ENCODE results near the gene FN3KRP.

FN3KRP gene, protein sequence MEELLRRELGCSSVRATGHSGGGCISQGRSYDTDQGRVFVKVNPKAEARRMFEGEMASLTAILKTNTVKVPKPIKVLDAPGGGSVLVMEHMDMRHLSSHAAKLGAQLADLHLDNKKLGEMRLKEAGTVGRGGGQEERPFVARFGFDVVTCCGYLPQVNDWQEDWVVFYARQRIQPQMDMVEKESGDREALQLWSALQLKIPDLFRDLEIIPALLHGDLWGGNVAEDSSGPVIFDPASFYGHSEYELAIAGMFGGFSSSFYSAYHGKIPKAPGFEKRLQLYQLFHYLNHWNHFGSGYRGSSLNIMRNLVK

DNA sequence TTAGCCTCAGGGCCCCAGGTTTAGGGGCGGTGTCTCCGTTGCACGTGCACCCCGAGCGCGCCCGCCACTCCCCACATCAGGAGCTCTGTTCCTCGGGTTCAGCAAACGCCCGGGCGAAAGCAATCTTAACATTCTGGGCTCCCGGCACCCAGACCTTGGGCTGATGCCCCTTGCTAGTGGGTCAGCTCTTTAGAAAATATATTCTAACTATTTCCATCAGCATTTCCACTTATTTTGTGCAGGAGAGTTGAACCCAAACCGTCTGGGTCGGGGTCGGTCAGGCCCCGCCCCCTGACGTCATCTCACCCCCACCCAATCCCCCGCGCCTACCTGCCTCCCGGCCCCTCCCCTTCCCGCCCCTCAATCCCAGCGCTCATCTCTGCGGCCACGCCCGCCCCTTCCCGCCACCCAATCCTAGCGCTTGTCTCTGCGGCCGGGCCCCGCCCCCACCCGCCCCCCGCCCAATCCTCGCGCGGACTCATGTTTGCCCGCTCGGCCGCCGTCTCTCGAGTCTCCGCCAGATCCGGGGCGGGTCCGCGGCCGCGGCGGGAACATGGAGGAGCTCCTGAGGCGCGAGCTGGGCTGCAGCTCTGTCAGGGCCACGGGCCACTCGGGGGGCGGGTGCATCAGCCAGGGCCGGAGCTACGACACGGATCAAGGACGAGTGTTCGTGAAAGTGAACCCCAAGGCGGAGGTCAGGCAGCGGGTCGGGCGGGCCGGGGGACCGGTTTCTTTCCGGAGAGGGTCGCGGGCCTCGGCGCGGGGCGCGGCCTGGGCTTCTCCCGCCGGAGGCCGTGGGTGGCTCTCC lies at the start of gene FN3KRP:
Gene FN3KRP, plus strand, starts transcription at position 504 of the 808 bp plus-strand sequence. Its CDS starts 50 bp downstream, at position 554.
- Histone ChIP-seq H3K36me3 (ENCODE audit: insufficient read depth, low read length) (peaks cover 8% of the 10 kb centered on the region), H3K4me1 (ENCODE audit: insufficient read depth, low read length) (peaks cover 4% of the 10 kb centered on the region; the same call in 1 of the 2 replicates), H3K9me3 (ENCODE audit: control insufficient read depth, insufficient read depth, low read length) (no peaks in the 10 kb centered on the region), H3K9ac (ENCODE audit: low read depth, low read length) (peak within 1 kb of the TSS; percentile 64)

DNA sequence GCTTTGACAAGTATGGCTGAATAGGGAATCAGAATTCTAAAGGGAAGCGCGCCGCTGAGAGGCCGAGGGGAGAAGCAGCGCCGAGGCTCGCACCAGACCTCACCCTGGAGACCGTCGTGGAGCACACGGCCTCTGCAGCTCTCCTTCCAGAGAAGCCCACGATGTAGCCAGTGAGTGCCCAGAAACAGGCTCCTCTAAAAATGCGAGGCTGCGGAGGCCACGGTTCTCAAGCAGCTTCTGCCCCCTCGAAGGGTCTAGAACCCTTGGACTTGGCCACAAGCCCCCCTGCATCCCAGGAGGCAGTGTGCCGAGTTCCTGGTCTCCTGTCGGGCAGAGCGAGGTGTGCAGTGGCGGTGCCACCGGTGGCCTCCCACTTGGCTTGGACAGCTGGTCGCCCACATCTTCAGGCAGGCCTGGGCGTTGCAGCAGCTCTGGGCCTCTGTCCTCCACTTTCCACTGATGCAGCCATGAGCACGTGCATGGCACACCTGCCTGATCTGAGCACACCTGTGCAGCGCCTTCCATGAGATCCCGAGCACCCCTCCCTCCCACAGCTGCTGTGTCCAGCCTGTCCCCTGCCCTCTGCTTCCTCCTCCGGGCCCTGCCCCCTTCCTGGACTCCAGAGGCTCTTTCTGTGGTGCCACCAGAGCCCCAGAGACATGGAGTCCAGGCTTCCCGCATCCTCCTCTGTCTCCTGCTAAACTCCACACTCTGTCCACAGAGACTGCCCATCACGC lies 49.4 kb upstream of the FN3KRP start:
- H3K9me3 ChIP-seq (ENCODE audit: control insufficient read depth, insufficient read depth, low read length): no peaks in the 10 kb centered on the region
- no peak overlapping the region for H3K9ac ChIP-seq (ENCODE audit: low read depth, low read length)
- no peaks in the 10 kb centered on the region for H3K36me3 ChIP-seq (ENCODE audit: insufficient read depth, low read length)
- no peaks in the 10 kb centered on the region; the same call in 1 of the 2 replicates for H3K4me1 ChIP-seq (ENCODE audit: insufficient read depth, low read length)

GRCh38 chr17:82667668-82668000 lies 48.9 kb upstream of the FN3KRP start:
- H3K36me3 ChIP-seq (ENCODE audit: insufficient read depth, low read length): no peaks in the 10 kb centered on the region
- H3K9me3 ChIP-seq (ENCODE audit: control insufficient read depth, insufficient read depth, low read length): no peaks in the 10 kb centered on the region
- H3K4me1 ChIP-seq (ENCODE audit: insufficient read depth, low read length): no peaks in the 10 kb centered on the region; the same call in 1 of the 2 replicates
- H3K9ac ChIP-seq (ENCODE audit: low read depth, low read length): no peak overlapping the region

DNA sequence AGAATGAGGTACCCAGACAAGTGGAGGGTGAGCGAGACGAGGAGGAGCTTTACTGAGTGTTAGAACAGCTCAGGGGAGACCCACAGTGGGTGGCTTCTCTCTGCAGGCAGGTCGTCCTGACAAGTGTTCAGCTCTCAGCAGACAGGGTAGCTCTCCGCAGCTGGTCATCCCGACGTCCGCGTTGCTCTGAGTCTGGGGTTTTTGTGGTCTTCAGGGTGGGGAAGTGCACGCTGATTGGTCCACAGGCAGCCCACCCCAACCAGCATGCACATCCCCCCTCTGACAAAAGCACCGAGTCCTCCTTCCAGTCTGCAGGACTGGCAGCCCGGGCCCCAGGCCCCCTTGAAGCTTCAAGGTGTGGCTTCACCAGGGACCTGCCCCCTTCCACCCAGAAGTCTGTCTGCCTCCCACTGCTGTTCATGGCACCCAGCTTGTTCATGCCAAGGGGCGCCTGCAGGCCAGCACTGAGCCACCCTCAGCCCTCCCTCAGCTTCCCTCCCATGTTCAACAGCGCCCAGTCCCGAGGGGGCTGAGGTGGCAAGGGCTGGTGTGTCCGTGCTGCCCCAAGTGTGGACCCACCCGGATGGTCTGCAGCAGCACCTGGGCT lies 48.4 kb upstream of the FN3KRP start:
- H3K36me3 ChIP-seq (ENCODE audit: insufficient read depth, low read length): no peaks in the 10 kb centered on the region
- H3K9ac ChIP-seq (ENCODE audit: low read depth, low read length): no peak overlapping the region
- H3K9me3 ChIP-seq (ENCODE audit: control insufficient read depth, insufficient read depth, low read length): no peaks in the 10 kb centered on the region
- no peaks in the 10 kb centered on the region; the same call in 1 of the 2 replicates for H3K4me1 ChIP-seq (ENCODE audit: insufficient read depth, low read length)

GRCh38 chr17:82668631-82669099 lies 47.8 kb upstream of the FN3KRP start:
- H3K36me3 ChIP-seq (ENCODE audit: insufficient read depth, low read length): no peaks in the 10 kb centered on the region
- H3K4me1 ChIP-seq (ENCODE audit: insufficient read depth, low read length): no peaks in the 10 kb centered on the region; the same call in 1 of the 2 replicates
- peak overlapping the region; percentile 35; the same call in 1 of the 2 replicates for H3K9ac ChIP-seq (ENCODE audit: low read depth, low read length)
- no peaks in the 10 kb centered on the region for H3K9me3 ChIP-seq (ENCODE audit: control insufficient read depth, insufficient read depth, low read length)

DNA sequence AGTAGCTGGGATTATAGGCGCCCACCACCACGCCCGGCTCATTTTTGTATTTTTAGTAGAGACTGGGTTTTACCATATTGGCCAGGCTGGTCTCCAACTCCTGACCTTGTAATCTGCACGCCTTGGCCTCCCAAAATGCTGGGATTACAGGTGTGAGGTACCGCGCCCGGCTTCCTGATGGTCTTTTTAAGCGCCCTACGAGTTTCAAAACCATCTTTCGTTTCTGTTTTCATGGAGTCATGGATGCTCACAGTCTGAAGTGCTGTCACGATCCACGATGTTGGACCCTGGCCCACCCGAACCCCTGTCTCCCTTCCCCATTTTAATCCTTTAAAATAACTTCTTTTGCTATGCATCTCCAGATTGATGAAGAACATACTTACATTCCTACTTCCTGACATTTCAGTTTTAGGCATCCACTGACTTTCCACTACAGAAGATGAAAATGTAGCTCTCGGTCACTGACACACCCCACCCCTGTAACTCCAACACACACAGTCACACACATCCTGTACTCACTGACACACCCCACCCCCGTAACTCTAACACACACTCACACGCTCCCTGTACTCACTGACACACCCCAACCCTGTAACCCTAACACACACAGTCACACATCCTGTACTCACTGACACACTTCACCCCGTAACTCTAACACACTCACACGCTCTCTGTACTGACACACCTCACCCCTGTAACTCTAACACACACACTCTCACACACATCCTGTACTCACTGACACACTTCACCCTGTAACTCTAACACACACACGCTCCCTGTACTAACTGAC lies 45.6 kb upstream of the FN3KRP start:
- no peaks in the 10 kb centered on the region for H3K36me3 ChIP-seq (ENCODE audit: insufficient read depth, low read length)
- no peaks in the 10 kb centered on the region for H3K4me1 ChIP-seq (ENCODE audit: insufficient read depth, low read length)
- H3K9ac ChIP-seq (ENCODE audit: low read depth, low read length): no peak overlapping the region
- no peaks in the 10 kb centered on the region for H3K9me3 ChIP-seq (ENCODE audit: control insufficient read depth, insufficient read depth, low read length)

DNA sequence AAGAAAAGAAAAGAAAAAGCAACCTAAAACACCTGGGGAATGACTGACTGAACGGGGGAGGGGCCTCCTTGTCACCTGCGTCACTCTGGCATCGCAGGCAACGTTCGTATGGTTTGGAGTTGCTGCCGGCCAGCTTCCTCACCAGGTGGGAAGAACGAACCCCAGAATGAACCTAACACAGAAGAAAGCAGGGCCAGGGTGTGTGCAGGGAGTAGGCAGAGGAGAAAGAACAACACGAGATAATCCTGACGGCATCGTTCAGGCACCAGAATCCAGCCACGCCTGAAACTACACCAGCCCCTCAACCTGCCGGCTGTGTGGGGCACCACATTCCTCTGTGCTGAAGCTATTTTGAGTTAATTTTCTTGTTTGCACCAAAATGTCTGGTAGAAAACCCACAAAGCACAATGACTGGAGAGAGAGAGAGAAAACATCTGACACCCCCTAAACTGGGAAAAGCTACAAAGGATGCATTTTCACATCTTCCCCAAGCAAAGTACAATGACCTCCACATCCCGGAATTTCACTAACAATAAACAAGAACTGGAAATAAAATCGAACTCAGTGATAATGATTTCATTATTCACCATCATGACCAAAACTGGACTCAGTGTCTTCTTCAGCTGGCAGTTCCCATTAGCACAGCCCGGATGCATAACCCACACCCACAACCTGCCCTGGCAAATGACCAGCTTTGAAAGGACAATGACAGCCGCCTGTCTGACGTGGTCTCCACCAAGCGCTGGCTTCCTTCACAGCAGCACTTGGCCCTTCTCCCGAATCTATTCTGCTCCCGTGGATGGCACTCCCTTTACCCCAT lies 41.6 kb upstream of the FN3KRP start:
- Histone ChIP-seq H3K36me3 (ENCODE audit: insufficient read depth, low read length) (no peaks in the 10 kb centered on the region), H3K9me3 (ENCODE audit: control insufficient read depth, insufficient read depth, low read length) (no peaks in the 10 kb centered on the region), H3K4me1 (ENCODE audit: insufficient read depth, low read length) (no peaks in the 10 kb centered on the region), H3K9ac (ENCODE audit: low read depth, low read length) (no peak overlapping the region)

DNA sequence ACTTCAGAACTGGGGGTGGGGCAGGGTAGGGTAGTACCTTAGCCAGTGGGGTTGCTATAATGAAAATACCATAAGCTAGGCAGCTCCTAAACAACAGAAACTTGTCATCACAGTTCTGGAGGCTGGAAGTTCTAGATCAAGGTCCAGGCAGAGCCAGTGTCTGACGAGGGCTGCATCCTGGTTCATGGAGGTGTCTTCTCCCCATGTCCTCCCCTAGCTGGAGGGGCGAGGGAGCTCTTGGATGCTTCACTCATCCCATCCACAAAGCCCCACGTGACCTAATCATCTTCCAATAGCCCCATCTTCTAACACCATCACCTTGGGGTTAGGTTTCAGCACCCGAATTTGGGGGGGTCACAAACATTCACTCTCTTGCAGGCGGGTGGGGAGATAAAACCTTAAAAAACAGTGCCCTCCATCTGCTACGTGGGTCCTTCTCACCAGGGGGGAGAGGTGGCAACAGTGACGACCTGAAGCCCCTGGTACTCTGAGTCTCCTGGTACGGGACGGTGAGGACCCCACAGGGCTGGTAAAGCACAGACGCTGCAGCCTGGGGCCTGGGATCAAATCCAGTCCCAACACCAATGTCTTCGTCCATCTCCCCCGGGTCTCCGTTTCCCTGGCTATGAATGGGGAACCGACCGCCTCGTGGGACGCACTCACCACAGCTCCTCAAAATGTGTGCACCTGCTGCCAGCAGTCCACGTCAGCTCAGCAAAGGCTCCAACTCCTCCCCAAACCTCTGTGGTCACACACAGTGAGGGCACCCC lies 40.8 kb upstream of the FN3KRP start:
- no peaks in the 10 kb centered on the region for H3K9me3 ChIP-seq (ENCODE audit: control insufficient read depth, insufficient read depth, low read length)
- H3K4me1 ChIP-seq (ENCODE audit: insufficient read depth, low read length): no peaks in the 10 kb centered on the region
- no peak overlapping the region for H3K9ac ChIP-seq (ENCODE audit: low read depth, low read length)
- no peaks in the 10 kb centered on the region for H3K36me3 ChIP-seq (ENCODE audit: insufficient read depth, low read length)

DNA sequence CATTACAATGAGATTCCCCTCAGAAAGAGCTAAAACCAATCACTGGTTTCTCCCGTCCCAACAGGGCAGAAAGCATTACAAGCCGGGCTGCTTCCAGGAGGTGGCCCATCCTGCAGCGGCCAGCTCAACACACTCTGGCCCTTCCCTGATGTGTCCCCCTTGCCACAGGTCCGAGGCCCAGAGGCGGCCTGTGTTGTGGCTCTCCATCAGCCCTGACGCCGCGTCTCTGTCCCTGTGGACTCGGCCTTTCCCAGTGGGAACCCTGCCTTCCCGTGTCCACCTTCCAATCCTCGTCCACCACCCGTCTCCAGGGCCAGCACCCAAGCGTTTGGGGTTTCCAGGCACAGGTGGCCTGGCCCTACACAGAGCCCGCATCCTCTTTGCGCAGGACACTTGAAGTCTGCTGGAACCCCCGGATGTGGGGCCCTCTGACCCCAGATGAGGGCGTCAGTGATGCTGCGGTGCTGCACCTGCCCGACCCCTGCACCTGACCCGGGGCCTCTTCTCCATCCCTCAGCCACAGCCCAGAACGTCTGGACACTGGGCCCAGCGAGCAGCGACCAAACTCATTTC lies 39.1 kb upstream of the FN3KRP start:
- no peaks in the 10 kb centered on the region for H3K36me3 ChIP-seq (ENCODE audit: insufficient read depth, low read length)
- no peaks in the 10 kb centered on the region for H3K4me1 ChIP-seq (ENCODE audit: insufficient read depth, low read length)
- no peak overlapping the region for H3K9ac ChIP-seq (ENCODE audit: low read depth, low read length)
- peaks cover 10% of the 10 kb centered on the region for H3K9me3 ChIP-seq (ENCODE audit: control insufficient read depth, insufficient read depth, low read length)

DNA sequence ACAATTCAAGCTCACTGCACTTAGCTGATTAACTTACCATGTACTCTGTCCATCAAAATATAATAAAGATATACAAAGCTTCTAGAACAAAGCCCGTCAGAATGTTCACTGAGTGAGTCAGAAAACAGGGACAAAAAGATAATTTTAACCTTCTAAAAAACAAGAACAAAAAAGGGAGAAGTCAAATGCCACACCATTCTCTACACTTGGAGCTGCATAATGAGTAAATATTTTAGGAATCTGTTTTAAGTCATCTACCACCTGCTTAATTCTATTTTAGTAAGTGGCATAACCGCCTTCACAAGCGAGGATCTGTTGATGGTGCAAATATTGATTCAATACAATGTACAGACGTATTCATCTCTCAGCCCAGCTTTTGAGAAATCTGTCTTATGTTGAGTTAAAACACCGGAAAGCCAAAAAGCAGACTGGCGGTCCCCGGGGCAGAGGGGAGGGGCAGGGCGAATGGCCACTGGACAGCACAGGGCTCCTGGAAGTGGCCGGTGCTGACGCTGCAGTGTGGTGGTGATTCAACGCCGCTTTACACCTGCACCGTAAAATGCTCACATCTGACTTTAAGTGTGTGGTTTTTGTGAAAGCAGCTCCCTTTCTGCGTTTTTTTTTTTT lies 38.1 kb upstream of the FN3KRP start:
- Histone ChIP-seq H3K9ac (ENCODE audit: low read depth, low read length) (no peak overlapping the region), H3K9me3 (ENCODE audit: control insufficient read depth, insufficient read depth, low read length) (peaks cover 10% of the 10 kb centered on the region), H3K4me1 (ENCODE audit: insufficient read depth, low read length) (no peaks in the 10 kb centered on the region), H3K36me3 (ENCODE audit: insufficient read depth, low read length) (no peaks in the 10 kb centered on the region)

DNA sequence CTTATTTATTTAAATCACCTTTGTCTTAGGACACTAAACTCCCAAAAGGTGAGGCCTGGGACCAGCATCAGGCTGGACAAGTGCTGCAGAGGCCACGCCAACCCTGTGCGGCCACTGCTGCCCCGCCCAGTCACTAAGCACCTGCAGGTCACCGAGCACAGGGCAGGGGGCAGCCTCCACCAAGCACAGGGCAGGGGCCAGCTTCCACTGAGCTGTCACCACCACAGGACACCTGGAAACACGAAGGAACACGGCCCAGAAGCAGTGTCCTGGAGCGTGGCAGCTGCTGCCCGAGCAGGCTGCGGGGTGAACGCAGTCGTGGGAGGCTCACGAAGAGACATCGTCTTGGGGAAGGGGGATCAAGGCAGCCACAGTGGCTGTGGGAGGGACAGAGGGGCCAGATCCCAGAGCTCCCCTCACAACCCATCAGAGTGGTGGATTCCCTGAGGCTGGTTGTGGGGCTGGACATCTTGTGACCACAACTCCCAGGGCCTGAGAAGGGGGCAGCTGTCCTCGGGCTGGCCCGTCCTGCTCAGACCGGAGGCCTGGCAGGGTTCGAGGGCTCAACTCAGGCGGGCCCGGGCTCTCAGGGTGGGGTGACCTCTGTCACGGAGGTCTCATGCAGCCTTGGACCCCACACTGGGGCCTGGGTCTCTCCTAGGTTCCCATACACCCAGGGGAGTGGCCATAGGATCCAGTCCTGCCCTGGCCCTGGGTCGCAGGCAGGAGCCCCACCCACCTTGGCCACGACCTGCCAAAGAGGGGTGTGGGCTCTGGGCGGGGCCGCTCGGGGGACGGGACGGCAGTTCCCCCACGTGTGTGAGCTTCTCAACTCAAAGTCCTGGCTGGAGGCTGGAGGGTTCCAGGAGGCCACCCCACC lies 36.7 kb upstream of the FN3KRP start:
- Histone ChIP-seq H3K36me3 (ENCODE audit: insufficient read depth, low read length) (no peaks in the 10 kb centered on the region), H3K9ac (ENCODE audit: low read depth, low read length) (no peak overlapping the region), H3K4me1 (ENCODE audit: insufficient read depth, low read length) (no peaks in the 10 kb centered on the region), H3K9me3 (ENCODE audit: control insufficient read depth, insufficient read depth, low read length) (peaks cover 10% of the 10 kb centered on the region)

Measured in ES-I3 (cell line).